Ovary (tissue), 9 donors: ENCODE data around the gene IGF1R. TPM values are rescaled to one million over a fixed set of nuclear protein-coding genes. Genes with fewer than 3 reads are reported as not detected.

Source experiments
- DNase-seq, 5 donors: peaks; one replicate each; pipeline ENCODE4 v3.0.0-alpha.2; 2019 to 2020
- H3K27ac ChIP-seq, 2 donors: fragments of 200-600 bp; one replicate each; pipeline versions ENCODE4 v1.5.1 to v1.8.0; 2019 to 2022
- H3K27me3 ChIP-seq: fragments of 200-600 bp; one replicate; pipeline ENCODE4 v1.8.0; 2022
- H3K36me3 ChIP-seq: fragments of 200-600 bp; sonication (generic); one replicate; pipeline ENCODE4 v1.5.1; 2019
- H3K4me1 ChIP-seq: one replicate; pipeline ENCODE4 v1.8.1; 2013; ENCODE audit warnings: mild to moderate bottlenecking, moderate library complexity; ENCODE audit not compliant: insufficient read depth
- H3K4me3 ChIP-seq: fragments of 200-600 bp; sonication (generic); one replicate; pipeline ENCODE4 v1.5.1; 2017
- H3K9me3 ChIP-seq, 2 donors: fragments of 200-600 bp in 1 of 2; sonication (generic) in 1 of 2; one replicate each; pipeline versions ENCODE4 v1.5.1 to v1.8.1; 2013 to 2019; ENCODE audit warnings: mild to moderate bottlenecking in 1 of 2, moderate library complexity in 1 of 2
- EP300 ChIP-seq: sonication (generic); formaldehyde crosslinking; IDR thresholded peaks from one replicate; pipeline ENCODE4 v1.6.1; 2017; ENCODE audit warnings: antibody characterized with exemption
- POLR2A ChIP-seq: fragments of 450-650 bp; IDR thresholded peaks from one replicate; pipeline ENCODE4 v1.6.1; 2017; ENCODE audit warnings: antibody characterized with exemption, mild to moderate bottlenecking, moderate library complexity
- WGBS, 3 donors: extraction: QIAGEN DNeasy Blood & Tissue Kit in 1 of 3; methylation state at CpG; one replicate each; pipeline versions ENCODE4 v1.1.5 to v1.1.7; 2013 to 2017; 5-methylcytosine and 5-hydroxymethylcytosine counted together
- intact Hi-C, 4 donors: fragments of 100-400 bp; cut with DNase I; formaldehyde crosslinking; loops; one replicate each; pipeline versions ENCODE4 v1.11.0 to v1.15.1; 2022 to 2023
- polyA plus RNA-seq, 2 donors: library from polyadenylated mRNA; stranded (reverse); fragments of 200-250 nt in 1 of 2; fragments of 350-450 nt in 1 of 2; fragmentation: Illumina TruSeq in 1 of 2; extraction: RNeasy Lipid Tissue Mini Kit (QIAGEN cat#74804) in 1 of 2; gene quantifications; one replicate each; pipeline ENCODE4 v1.2.3, GENCODE V29; 2013 to 2014
- total RNA-seq, 7 donors: library from RNA; depleted of rRNA in 2 of 7; stranded (reverse); fragments of >200 nt in 2 of 7; fragmentation: NEBNext Ultra II Directional in 3 of 7; extraction: Animal tissue kit (Norgen Biotek cat#: 25700) in 3 of 7; gene quantifications; one replicate each; pipeline versions ENCODE4 v1.1.0 to v1.2.4, GENCODE V29; 2016 to 2023
- TF ChIP-seq, protein P1 (sequence below), 3 donors: fragments of 450-650 bp in 2 of 3; fragments of 200-600 bp in 1 of 3; IDR thresholded peaks; one replicate each; pipeline versions ENCODE4 v1.5.1 to v1.8.0; 2016 to 2022; ENCODE audit warnings: antibody characterized with exemption in 3 of 3, mild to moderate bottlenecking in 1 of 3
- donor health status: DM: no; HTN: no; CAD: no; lungs with moderate emphysema.
- donor health status: DM: no; HTN: no; CAD: no.
- donor health status: Bipolar disorder and iron deficiency.
- donor health status: DM: yes; HTN: yes; CAD: no.
- donor health status: DM: no; HTN: no; CAD: no.
- donor health status: DM: yes; HTN: yes; CAD: no.

Gene IGF1R
- total and polyA plus RNA-seq, 9 donors = 15.4 to 88.7 (median 68.9) TPM

DNA sequence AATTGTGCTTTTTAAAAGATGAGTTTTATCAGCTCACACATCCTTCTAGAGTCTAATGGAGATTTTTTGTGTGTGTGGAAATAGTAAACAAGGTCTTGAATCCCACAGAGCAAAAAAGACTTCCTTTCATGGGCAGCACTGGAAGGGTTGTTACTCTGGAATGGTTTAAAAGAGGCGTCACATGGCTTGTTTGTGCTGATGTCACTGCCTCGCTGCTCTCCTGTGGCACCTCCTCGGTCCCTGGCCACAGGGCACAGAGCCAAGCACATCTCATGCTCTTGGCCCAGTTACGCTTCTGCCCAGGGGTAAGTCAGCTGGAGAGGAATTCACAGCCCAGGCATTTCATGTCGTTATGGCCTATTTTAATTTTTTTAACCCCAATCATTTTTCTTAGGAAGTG is 306.1 kb downstream of the IGF1R start:
- intact Hi-C loops = no loop called here
- TF ChIP-seq EP300 (no peak), POLR2A (no peak)
- TF ChIP-seq, protein P1, sequence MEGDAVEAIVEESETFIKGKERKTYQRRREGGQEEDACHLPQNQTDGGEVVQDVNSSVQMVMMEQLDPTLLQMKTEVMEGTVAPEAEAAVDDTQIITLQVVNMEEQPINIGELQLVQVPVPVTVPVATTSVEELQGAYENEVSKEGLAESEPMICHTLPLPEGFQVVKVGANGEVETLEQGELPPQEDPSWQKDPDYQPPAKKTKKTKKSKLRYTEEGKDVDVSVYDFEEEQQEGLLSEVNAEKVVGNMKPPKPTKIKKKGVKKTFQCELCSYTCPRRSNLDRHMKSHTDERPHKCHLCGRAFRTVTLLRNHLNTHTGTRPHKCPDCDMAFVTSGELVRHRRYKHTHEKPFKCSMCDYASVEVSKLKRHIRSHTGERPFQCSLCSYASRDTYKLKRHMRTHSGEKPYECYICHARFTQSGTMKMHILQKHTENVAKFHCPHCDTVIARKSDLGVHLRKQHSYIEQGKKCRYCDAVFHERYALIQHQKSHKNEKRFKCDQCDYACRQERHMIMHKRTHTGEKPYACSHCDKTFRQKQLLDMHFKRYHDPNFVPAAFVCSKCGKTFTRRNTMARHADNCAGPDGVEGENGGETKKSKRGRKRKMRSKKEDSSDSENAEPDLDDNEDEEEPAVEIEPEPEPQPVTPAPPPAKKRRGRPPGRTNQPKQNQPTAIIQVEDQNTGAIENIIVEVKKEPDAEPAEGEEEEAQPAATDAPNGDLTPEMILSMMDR (IDR thresholded peaks at IDR 0.05) = no peak

DNA sequence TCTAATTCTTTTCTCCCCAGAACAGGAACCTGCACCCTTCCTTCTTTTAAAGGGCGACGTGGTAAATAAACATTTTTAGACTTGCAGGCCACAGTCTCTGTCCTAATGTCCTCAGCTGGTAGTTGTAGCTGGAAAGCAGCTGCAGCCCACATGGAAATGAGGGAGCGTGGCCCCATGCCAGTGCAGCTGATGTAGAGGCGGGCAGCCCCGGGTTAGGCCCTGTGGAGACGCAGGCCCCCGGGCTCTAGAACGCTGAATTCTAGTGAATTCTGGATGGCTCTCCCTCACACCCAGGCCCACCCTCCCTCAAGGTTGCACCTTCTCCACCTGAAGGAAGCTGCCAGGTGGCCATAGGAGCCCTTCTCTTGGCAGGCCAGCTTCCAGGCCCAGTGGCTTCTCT is 307.0 kb downstream of the IGF1R start:
- Histone ChIP-seq H3K36me3 (no peaks in the 10 kb centered on the region), H3K4me1 (peaks cover 46% of the 10 kb centered on the region)

More for the DNA sequence above, 306.1 kb downstream of the IGF1R start:
- Histone ChIP-seq H3K4me1 (peaks cover 46% of the 10 kb centered on the region), H3K36me3 (no peaks in the 10 kb centered on the region), H3K27ac (peak overlapping the region; percentile 71 to 81), H3K27me3 (no peaks in the 10 kb centered on the region), H3K9me3 (no peaks in the 10 kb centered on the region), H3K4me3 (no peak overlapping the region)
- DNase-seq = peak; percentile 69 to 82 (median 71)
- WGBS, 3 donors = 29 to 38% (median 30%) methylated on average over 5 of the region's 5 CpGs

DNA sequence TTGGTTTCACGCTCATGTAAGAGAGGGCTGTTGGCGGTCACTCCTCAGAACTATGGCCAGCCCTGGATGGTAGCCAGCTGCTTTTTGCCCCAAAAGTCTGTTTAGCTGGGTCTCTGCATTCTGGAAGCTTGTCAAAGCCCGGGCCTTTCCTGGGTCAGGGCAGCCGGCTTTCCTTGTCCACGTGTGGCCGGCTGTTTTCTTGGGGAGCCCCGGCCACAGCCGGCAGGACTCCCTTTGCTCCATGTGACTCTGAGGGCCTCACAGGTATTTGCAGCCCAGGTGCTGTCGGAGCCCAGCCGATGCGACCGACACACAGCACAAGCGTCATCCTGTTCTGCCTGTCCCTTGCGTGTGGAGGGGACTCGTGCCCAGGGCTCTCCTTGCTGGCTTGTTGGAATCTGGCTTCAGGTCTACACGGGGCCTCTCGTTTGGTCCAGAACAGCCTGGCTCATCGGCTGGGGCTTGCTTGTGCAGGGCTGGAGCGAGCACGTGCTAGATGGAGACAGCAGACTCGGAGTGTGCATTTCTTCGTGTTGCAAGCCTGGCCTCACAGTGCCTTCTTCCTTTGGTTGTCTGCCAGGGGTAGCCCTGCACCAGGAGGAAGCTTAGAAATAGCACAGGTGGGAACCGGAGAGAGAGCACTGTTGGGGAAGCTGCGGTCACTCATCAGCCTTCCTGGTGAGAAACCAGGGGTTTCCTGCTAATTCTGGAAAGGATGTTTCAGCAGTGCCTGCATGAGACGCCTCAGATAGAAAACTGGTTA is 307.8 kb downstream of the IGF1R start:
- H3K27me3 ChIP-seq = no peaks in the 10 kb centered on the region
- intact Hi-C loops = no loop called here
- H3K36me3 ChIP-seq = no peaks in the 10 kb centered on the region
- TF ChIP-seq, protein P1 (IDR thresholded peaks at IDR 0.05) = no peak
- TF ChIP-seq EP300 = no peak
- no peak for TF ChIP-seq POLR2A
- 76 to 86% (median 77%) methylated on average over 25 of the region's 25 CpGs for WGBS, 3 donors
- peaks cover 40% of the 10 kb centered on the region for H3K4me1 ChIP-seq
- H3K27ac ChIP-seq = peak overlapping the region in 1 of 2 donors; percentile 81
- no peaks in the 10 kb centered on the region for H3K9me3 ChIP-seq
- peak in 2 of 5 donors; percentile 58 to 80 for DNase-seq
- H3K4me3 ChIP-seq = no peak overlapping the region

More for the DNA sequence above, 307.0 kb downstream of the IGF1R start:
- H3K27me3 ChIP-seq = no peaks in the 10 kb centered on the region
- peak overlapping the region in 1 of 2 donors; percentile 81 for H3K27ac ChIP-seq
- no peak for TF ChIP-seq POLR2A
- TF ChIP-seq, protein P1 (IDR thresholded peaks at IDR 0.05) = no peak
- no peak for TF ChIP-seq EP300
- WGBS, 3 donors = 47 to 72% (median 52%) methylated on average over 8 of the region's 8 CpGs
- intact Hi-C loops = no loop called here
- H3K4me3 ChIP-seq = no peak overlapping the region
- peak; percentile 50 to 78 (median 67) for DNase-seq
- no peaks in the 10 kb centered on the region for H3K9me3 ChIP-seq

DNA sequence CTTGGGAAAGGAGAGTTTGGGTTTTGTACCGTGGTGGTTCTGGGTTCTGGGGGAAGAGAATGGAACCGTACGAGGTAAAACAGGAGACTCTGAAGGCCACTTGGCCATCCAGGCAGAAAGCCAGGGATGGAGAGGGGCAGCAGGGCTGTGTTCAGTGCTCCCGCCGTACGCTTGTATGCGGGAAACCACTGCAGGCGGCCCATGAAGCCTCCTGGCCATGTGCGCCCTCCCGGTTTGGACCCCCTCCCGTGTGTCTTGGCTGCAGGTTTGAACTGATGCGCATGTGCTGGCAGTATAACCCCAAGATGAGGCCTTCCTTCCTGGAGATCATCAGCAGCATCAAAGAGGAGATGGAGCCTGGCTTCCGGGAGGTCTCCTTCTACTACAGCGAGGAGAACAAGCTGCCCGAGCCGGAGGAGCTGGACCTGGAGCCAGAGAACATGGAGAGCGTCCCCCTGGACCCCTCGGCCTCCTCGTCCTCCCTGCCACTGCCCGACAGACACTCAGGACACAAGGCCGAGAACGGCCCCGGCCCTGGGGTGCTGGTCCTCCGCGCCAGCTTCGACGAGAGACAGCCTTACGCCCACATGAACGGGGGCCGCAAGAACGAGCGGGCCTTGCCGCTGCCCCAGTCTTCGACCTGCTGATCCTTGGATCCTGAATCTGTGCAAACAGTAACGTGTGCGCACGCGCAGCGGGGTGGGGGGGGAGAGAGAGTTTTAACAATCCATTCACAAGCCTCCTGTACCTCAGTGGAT is 308.6 kb downstream of the IGF1R start:
- Histone ChIP-seq H3K27me3 (no peaks in the 10 kb centered on the region), H3K27ac (no peak overlapping the region), H3K36me3 (no peaks in the 10 kb centered on the region), H3K4me3 (no peak overlapping the region), H3K9me3 (no peaks in the 10 kb centered on the region), H3K4me1 (peaks cover 36% of the 10 kb centered on the region)
- DNase-seq = no peak
- TF ChIP-seq, protein P1 (IDR thresholded peaks at IDR 0.05) = no peak
- no peak for TF ChIP-seq EP300
- TF ChIP-seq POLR2A = no peak
- WGBS, 3 donors = 91% methylated on average over 39 of the region's 39 CpGs
- intact Hi-C loops = no loop called here
